Caki2 (cell line): Measurements from ENCODE around the gene CHRM5. TPM values are rescaled to one million over a fixed set of nuclear protein-coding genes. Genes with fewer than 3 reads are reported as not detected.
"Not testable (repeated sequence)": the region's sequence is repeated elsewhere in the genome, so short reads cannot be mapped to it uniquely, and the experiment has no call there.

ENCODE experiments used
- DNase-seq: peaks from one replicate; pipeline ENCODE4 v3.0.0-alpha.2; 2015; ENCODE audit warnings: low read depth
- in situ Hi-C: cut with HindIII; loops from 2 replicates; pipeline ENCODE4 v1.10.0; 2016; ENCODE audit warnings: low sequenced_read_pairs, low pct_unique_long_range_greater_than_20kb, mixed read lengths
- total RNA-seq: library from RNA; depleted of rRNA; stranded (reverse); fragments of >200 nt; shearing (Covaris generic); gene quantifications from 2 replicates; pipeline ENCODE4 v1.2.3, GENCODE V29; 2014; ENCODE audit warnings: low replicate concordance

The CHRM5 gene
- total RNA-seq, 1 experiment from 2014 or later, result not detected

DNA sequence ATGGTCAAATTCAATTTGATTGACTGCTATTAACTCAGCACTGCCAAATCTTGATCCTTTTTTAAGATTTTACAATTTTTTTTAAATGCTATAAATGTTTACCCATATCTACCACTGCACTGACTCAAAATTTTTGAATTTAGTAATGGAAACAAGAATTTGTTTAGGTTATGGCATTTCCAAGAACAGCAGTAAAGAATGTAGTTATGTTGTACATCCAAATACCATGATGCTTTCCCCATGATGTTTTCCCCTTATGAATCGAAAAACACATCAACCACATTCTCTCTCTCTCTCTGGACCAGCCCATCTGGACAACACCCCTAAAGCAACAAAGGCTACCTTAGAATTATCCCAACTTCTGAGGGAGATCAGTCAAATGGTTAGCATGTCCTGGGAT, 14.2 kb downstream of the CHRM5 start:
- no peak for DNase-seq
- in situ Hi-C loops, result no loop called here

GRCh38 chr15:33985287-33985686, 17.0 kb downstream of the CHRM5 start:
- in situ Hi-C loops, result no loop called here
- no peak for DNase-seq

GRCh38 chr15:33985751-33986150, 17.5 kb downstream of the CHRM5 start:
- in situ Hi-C loops, result no loop called here

GRCh38 chr15:33987444-33987843, 19.1 kb downstream of the CHRM5 start:
- no peak for DNase-seq
- in situ Hi-C loops, result no loop called here

More at GRCh38 chr15:33985751-33986150, 17.5 kb downstream of the CHRM5 start:
- DNase-seq, result no peak

GRCh38 chr15:33988384-33988783, 20.1 kb downstream of the CHRM5 start:
- in situ Hi-C loops, result no loop called here
- no peak for DNase-seq

DNA sequence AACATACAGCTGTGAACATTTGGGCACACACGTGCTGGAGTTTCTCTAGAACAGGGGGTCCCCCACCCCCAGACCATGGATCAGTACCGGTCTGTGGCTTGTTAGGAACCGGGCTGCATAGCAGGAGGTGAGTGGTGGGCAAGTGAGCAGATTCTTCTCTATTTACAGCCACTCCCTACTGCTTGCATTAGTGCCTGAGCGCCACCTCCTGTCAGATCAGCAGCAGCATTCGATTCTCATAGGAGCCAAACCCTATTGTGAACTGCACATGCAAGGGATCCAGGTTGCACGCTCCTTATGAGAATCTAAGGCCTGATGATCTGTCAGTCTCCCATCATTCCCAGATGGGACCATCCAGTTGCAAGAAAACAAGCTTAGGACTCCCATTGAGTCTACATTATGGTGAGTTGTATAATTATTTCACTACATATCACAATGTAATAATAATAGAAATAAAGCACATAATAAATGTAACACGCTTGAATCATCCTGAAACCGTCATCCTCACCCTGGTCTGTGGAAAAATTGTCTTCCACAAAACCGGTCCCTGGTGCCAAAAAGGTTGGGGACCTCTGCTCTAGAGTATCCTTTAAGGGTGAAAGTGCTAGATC, 25.8 kb downstream of the CHRM5 start:
- no peak for DNase-seq
- in situ Hi-C loops, result no loop called here

- in situ Hi-C loops, result not testable (repeated sequence)
These were observed 27.4 kb downstream of the CHRM5 start for GRCh38 chr15:33995666-33996065.

GRCh38 chr15:34001536-34001935, 33.2 kb downstream of the CHRM5 start:
- no peak for DNase-seq
- in situ Hi-C loops, result no loop called here

More at GRCh38 chr15:33995666-33996065, 27.4 kb downstream of the CHRM5 start:
- not testable (repeated sequence) for DNase-seq

GRCh38 chr15:34006381-34006780, 38.1 kb downstream of the CHRM5 start:
- in situ Hi-C loops, result no loop called here

GRCh38 chr15:34009656-34010055, 41.4 kb downstream of the CHRM5 start:
- in situ Hi-C loops, result no loop called here
- DNase-seq, result no peak

More at GRCh38 chr15:34006381-34006780, 38.1 kb downstream of the CHRM5 start:
- DNase-seq, result no peak

DNA sequence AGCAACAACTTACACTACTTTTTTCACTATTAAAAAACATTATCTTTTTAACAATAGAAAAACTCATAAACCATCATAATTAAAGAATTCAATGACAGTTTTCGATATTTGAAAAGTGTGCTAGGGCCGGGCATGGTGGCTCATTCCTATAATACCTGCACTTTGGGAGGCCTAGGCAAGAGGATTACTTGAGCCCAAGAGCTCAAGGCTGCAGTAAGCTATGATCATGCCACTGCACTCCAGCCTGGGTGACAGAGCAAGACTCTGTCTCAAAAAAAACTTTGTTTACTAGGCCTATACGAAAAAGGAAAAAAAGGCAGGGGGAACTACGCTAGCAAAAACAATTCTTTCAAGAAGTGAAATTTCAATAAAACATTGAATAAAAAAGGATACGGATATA, 42.6 kb downstream of the CHRM5 start:
- in situ Hi-C loops, result no loop called here
- DNase-seq, result no peak

- in situ Hi-C loops, result no loop called here
- no peak for DNase-seq
These were observed 43.2 kb downstream of the CHRM5 start for GRCh38 chr15:34011481-34011880.

DNA sequence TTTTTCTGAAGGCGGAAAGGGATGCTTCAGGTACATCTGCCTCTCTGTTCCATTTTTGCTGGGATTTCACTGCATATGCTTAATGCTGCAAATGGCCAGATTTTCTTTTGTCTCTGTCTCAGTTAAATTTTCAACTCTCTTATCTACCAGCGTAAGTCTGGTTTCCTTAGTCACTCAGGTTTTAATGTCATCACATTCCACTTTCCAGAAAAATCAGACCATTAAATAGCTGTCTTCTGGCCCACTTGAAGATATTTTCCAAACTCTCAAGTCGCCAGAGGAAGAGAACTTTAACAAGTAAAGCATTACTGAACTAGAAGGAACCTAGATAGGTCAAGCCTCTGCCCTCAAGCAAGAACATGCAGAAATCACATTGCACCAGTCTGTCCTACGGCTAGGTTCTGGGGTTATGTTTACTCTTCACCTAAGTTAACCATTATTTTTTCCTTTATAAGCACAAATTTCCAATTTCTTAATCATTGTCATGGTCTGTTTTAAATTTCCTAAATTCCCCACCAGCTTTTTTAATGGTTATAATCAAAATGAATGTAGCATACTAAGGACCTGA, 44.2 kb downstream of the CHRM5 start:
- in situ Hi-C loops, result no loop called here

GRCh38 chr15:34013746-34014145, 45.4 kb downstream of the CHRM5 start:
- no peak for DNase-seq
- in situ Hi-C loops, result no loop called here

More for the DNA sequence above, 44.2 kb downstream of the CHRM5 start:
- DNase-seq, result no peak

GRCh38 chr15:34014556-34014955, 46.3 kb downstream of the CHRM5 start:
- in situ Hi-C loops, result no loop called here

GRCh38 chr15:34018021-34018645, 49.8 kb downstream of the CHRM5 start:
- in situ Hi-C loops, result no loop called here

More at GRCh38 chr15:34014556-34014955, 46.3 kb downstream of the CHRM5 start:
- peak; percentile 64 for DNase-seq

DNA sequence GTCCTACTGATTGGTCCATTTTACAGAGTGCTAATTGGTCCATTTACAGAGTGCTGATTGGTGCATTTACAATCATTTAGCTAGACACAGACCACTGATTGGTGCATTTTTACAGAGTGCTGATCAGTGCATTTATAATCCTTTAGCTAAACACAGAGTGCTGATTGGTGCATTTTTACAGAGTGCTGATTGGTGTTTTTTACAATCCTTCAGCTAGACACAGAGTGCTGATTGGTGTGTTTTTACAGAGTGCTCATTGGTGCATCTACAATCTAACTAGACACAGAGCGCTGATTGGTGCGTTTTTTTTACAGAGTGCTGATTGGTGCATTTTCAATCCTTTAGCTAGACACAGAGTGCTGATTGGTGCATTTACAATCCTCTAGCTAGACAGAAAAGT, 50.4 kb downstream of the CHRM5 start:
- in situ Hi-C loops, DNase-seq: not testable (repeated sequence)

More at GRCh38 chr15:34018021-34018645, 49.8 kb downstream of the CHRM5 start:
- no peak for DNase-seq

GRCh38 chr15:34019369-34019990, 51.2 kb downstream of the CHRM5 start:
- in situ Hi-C loops, result no loop called here
- no peak for DNase-seq

DNA sequence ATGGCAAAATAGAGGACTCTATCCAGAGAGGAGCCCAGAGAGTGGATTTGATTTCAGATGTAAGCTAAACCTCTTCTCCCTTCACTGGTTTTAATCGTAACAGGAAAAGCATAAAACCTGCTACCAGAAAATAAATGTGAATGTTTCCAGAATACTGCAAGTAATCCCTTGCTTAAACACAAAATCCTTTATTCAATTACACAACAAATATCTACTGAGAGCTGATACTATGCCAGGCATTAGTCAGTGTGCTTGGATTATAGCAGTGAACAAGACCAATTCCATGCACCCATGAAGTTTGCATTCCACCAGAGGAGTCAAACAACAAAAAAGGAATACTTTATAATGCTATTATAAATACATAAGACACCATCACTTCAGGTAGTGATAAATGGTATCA, 55.6 kb downstream of the CHRM5 start:
- DNase-seq, result no peak
- in situ Hi-C loops, result no loop called here
